HEK293 (cell line): Measurements from ENCODE around the gene CELA2A.

Source experiments
- CTCF ChIP-seq: fragments of 450-650 bp; formaldehyde crosslinking; IDR thresholded peaks from 2 replicates; pipeline ENCODE4 v1.5.1; 2016; ENCODE audit warnings: missing biosample characterization, missing genetic modification characterization
- SETDB1 ChIP-seq: IDR thresholded peaks from one replicate; pipeline ENCODE4 v1.6.1; 2017; ENCODE audit warnings: mild to moderate bottlenecking, low read length, moderate library complexity, mixed read lengths; ENCODE audit not compliant: insufficient read length
- ZNF658 ChIP-seq: fragments of 450-650 bp; formaldehyde crosslinking; IDR thresholded peaks from 2 replicates; pipeline ENCODE4; 2016; ENCODE audit warnings: missing biosample characterization, missing genetic modification characterization

DNA sequence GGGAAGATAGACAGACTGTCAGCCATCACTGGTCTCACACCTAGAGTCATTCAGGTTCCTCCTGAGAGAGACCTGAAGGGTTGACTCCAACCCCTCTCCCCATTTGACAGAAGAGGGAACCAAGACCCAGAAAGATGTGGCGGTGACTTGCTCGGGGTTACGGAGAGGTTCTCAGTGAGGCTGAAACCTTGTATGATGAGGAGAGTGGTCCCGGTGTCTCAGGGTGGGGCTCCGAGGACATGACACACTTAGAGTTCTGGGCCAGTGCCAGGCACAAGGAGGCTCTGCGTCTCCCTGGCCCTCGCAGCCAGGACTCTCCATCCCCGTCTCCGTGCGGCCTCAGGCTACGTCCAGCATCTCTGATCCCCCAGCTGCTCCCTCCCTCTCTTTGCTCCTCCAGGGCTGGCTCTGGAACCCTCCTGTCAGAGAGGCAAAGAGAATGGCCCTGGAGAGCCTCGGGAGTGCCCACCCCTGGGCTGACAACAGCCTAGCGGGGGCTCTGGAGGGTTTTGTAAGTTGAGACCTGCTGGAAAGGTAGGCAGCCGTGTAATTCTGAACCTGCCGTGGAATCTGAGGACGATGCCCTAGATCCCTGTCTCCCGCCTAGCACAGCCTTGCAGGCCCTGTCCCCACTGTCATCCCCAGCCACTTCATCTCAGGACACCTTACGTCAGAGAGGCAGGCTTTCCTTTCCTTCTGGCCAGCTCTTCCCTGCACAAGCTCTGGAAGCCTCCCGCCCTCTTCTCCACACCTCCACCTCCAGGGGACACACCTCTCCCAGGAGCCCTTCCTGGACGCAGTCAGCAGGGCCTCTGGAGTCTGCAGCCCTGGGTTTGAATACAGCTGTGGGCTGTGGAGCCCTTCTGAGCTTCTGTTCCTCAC lies 42.7 kb upstream of the CELA2A start:
- TF ChIP-seq ZNF658 (tag by site-specific recombination) (no peak), CTCF (no peak), SETDB1 (no peak)
